ENCODE data around the gene NPY2R. TPM values are rescaled to one million over a fixed set of nuclear protein-coding genes. Genes with fewer than 3 reads are reported as not detected.

The NPY2R gene
- total RNA-seq, 1 experiment from 2014 or later: not detected

- TF ChIP-seq, protein P1, sequence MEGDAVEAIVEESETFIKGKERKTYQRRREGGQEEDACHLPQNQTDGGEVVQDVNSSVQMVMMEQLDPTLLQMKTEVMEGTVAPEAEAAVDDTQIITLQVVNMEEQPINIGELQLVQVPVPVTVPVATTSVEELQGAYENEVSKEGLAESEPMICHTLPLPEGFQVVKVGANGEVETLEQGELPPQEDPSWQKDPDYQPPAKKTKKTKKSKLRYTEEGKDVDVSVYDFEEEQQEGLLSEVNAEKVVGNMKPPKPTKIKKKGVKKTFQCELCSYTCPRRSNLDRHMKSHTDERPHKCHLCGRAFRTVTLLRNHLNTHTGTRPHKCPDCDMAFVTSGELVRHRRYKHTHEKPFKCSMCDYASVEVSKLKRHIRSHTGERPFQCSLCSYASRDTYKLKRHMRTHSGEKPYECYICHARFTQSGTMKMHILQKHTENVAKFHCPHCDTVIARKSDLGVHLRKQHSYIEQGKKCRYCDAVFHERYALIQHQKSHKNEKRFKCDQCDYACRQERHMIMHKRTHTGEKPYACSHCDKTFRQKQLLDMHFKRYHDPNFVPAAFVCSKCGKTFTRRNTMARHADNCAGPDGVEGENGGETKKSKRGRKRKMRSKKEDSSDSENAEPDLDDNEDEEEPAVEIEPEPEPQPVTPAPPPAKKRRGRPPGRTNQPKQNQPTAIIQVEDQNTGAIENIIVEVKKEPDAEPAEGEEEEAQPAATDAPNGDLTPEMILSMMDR (IDR thresholded peaks at IDR 0.05 in 2 of 3, conservative IDR thresholded peaks at IDR 0.05 in 1 of 3; ENCODE audit: borderline replicate concordance in 1 of 3, insufficient read depth in 1 of 3, low read depth in 2 of 3, low read length in 2 of 3): no peak
- TF ChIP-seq ELF1 (IDR thresholded peaks at IDR 0.05; ENCODE audit: borderline replicate concordance, low read depth): no peak
- no peak for TF ChIP-seq TCF7L2 (IDR thresholded peaks at IDR 0.05; ENCODE audit: borderline replicate concordance, extremely low read depth, insufficient read depth, insufficient read length)
- TF ChIP-seq EZH2phosphoT487 (IDR thresholded peaks at IDR 0.05; ENCODE audit: borderline replicate concordance): no peak
- TF ChIP-seq JUND (IDR thresholded peaks at IDR 0.05): no peak
These were observed 36.7 kb downstream of the NPY2R start (continued) for GRCh38 chr4:155245105-155245504.

DNA sequence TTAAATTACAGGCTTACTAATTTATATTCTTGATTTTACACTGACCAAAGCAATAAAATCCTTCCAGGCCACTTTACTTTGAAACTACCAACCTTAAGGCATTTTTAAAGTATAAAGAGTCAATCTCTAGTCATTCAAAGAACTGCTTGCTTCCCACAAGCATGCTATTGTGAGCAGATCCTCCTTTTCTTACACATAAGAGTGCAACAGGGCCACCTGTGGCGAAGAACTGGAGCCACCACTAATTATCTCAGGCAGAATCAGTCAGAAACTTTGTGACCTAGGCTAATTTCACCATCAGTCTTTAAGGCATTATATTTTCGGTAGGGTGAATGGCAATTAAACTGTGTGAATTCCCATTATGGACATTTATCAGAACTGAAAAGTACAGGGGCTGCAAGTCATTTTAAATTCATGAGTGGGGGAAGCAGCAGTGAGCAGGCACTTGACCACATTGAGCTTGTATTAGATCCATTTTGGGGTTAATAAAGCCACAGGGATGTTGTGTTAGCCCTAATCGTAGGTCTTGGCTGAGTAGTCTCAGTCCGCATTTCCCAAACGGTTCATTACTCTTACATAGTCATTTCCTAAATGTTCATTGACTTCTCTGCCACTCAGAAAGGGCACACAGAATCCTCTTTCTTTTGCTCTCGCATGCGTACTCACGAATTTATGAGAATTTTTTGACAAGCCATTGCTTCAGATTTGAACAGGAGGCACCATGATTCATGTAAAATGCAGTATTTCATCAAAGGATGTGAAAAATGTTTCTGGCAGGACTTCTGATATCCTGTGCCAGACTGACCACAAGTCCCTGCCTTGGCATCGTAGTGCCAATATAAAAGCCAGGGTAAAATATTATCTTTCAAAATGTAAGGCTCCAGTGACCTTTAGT, 39.8 kb downstream of the NPY2R start:
- Histone ChIP-seq H3K9me3 (ENCODE audit: control insufficient read depth in 1 of 2, insufficient read depth in 1 of 2, low read depth in 1 of 2, low read length in 2 of 2) (no peaks in the 10 kb centered on the region), H3K27ac (ENCODE audit: low read depth, low read length) (no peak overlapping the region), H3K27me3 (ENCODE audit: insufficient read depth, low read length) (no peaks in the 10 kb centered on the region), H3K9me2 (ENCODE audit: insufficient read depth) (no peaks in the 10 kb centered on the region), H2AFZ (ENCODE audit: low read depth, low read length, poor library complexity, severe bottlenecking) (no peak overlapping the region), H3K4me1 (ENCODE audit: control insufficient read depth in 1 of 2, insufficient read depth in 2 of 2, low read length in 2 of 2) (no peaks in the 10 kb centered on the region), H3K36me3 (ENCODE audit: control insufficient read depth in 1 of 2, insufficient read depth in 2 of 2, low read length in 2 of 2) (no peaks in the 10 kb centered on the region), H3K4me3 (replicated peaks in 1 of 2; ENCODE audit: low read depth in 1 of 2, low read length in 2 of 2) (no peak overlapping the region), H3K9ac (ENCODE audit: low read length) (no peak overlapping the region), H4K20me1 (ENCODE audit: insufficient read depth) (no peaks in the 10 kb centered on the region), H3K79me2 (ENCODE audit: insufficient read depth, low read length) (no peaks in the 10 kb centered on the region), H3K4me2 (ENCODE audit: low read length) (no peak overlapping the region)
- TF ChIP-seq, protein P2, sequence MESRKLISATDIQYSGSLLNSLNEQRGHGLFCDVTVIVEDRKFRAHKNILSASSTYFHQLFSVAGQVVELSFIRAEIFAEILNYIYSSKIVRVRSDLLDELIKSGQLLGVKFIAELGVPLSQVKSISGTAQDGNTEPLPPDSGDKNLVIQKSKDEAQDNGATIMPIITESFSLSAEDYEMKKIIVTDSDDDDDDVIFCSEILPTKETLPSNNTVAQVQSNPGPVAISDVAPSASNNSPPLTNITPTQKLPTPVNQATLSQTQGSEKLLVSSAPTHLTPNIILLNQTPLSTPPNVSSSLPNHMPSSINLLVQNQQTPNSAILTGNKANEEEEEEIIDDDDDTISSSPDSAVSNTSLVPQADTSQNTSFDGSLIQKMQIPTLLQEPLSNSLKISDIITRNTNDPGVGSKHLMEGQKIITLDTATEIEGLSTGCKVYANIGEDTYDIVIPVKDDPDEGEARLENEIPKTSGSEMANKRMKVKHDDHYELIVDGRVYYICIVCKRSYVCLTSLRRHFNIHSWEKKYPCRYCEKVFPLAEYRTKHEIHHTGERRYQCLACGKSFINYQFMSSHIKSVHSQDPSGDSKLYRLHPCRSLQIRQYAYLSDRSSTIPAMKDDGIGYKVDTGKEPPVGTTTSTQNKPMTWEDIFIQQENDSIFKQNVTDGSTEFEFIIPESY (IDR thresholded peaks at IDR 0.05; ENCODE audit: extremely low read depth, insufficient replicate concordance, low read length): no peak
- TF ChIP-seq REST (IDR thresholded peaks at IDR 0.05; ENCODE audit: low read depth): no peak
- TF ChIP-seq POLR2A (IDR thresholded peaks at IDR 0.05; ENCODE audit: borderline replicate concordance, extremely low read depth, insufficient read depth, insufficient read length): no peak
- no peak for TF ChIP-seq YY1 (IDR thresholded peaks at IDR 0.05; ENCODE audit: extremely low read depth, insufficient replicate concordance, low read depth, low read length)
- TF ChIP-seq RAD21 (IDR thresholded peaks at IDR 0.05; ENCODE audit: low read depth): no peak
- no peak for TF ChIP-seq SP1 (IDR thresholded peaks at IDR 0.05; ENCODE audit: low read depth)
- TF ChIP-seq POLR2AphosphoS5 (IDR thresholded peaks at IDR 0.05; ENCODE audit: low read depth, low read length): no peak
- no peak for TF ChIP-seq EZH2phosphoT487 (IDR thresholded peaks at IDR 0.05; ENCODE audit: borderline replicate concordance)
- TF ChIP-seq ZNF274 (IDR thresholded peaks at IDR 0.05; ENCODE audit: low read depth, low read length): no peak
- TF ChIP-seq SIN3A (IDR thresholded peaks at IDR 0.05; ENCODE audit: low read depth): no peak
- no peak for TF ChIP-seq ATF3 (IDR thresholded peaks at IDR 0.05)
- no peak for TF ChIP-seq EGR1 (IDR thresholded peaks at IDR 0.05; ENCODE audit: low read depth)
- no peak for TF ChIP-seq CEBPB (IDR thresholded peaks at IDR 0.05; ENCODE audit: low read depth)
- no TSS peak for BruUV-seq (replicated peaks)
- RAD21 ChIA-PET (ENCODE audit: low non-redundant PET in 1 of 2, low total read pairs in 2 of 2, uncharacterized antibody in 2 of 2, unreplicated experiment in 2 of 2): no interaction called here
- POLR2A ChIA-PET: no interaction called here
- DNase-seq (ENCODE audit: low read depth, low spot score) (no peak), ATAC-seq (no peak)
- CTCF ChIA-PET: no interaction called here
- intact Hi-C loops (cut with micrococcal nuclease): no loop called here

All from HCT116 (cell line).